Measurements from ENCODE around the gene OTOP2. TPM values are rescaled to one million over a fixed set of nuclear protein-coding genes. Genes with fewer than 3 reads are reported as not detected.

The OTOP2 gene
- total and polyA plus RNA-seq, 8 donors: 0.15 to 3.2 TPM; not detected in 6

GRCh38 chr17:74972107-74972972 lies 48.3 kb downstream of the OTOP2 start, which contains the start of gene HID1:
TSS of gene HID1 (minus strand) at chr17:74972759. CDS start at chr17:74972656, 103 bp downstream.
- no peak for TF ChIP-seq POLR2A (IDR thresholded peaks at IDR 0.05)
- peak in 2 of 3 donors; percentile 71 to 72 for TF ChIP-seq POLR2AphosphoS5 (IDR thresholded peaks at IDR 0.05)
- H3K4me1 ChIP-seq: peaks cover 27 to 77% (median 63%) of the 10 kb centered on the region in 4 donors
- H3K36me3 ChIP-seq: no peaks in the 10 kb centered on the region
- H3K9me3 ChIP-seq: no peaks in the 10 kb centered on the region
- H3K27me3 ChIP-seq: peaks cover 0 to 50% (median 12%) of the 10 kb centered on the region in 3 donors
- 1 to 4% (median 1%) methylated on average over 40 to 95 of the region's 95 CpGs for WGBS, 5 donors
- peak within 1 kb of the TSS; percentile 87 to 99 (median 91) for H3K27ac ChIP-seq
- H3K4me3 ChIP-seq: peak within 1 kb of the TSS; percentile 58 to 85 (median 70)
- DNase-seq: peak; percentile 91
- intact Hi-C loops (cut with DNase I; ENCODE audit: low total_unique reads): no loop called here

GRCh38 chr17:74972973-74973328 lies 48.9 kb downstream of the OTOP2 start:
- peak overlapping the region; percentile 58 to 85 (median 70) for H3K4me3 ChIP-seq

GRCh38 chr17:74975943-74976342 lies 51.9 kb downstream of the OTOP2 start:
- Histone ChIP-seq H3K4me3 (no peak overlapping the region), H3K4me1 (peaks cover 7 to 48% (median 33%) of the 10 kb centered on the region in 4 donors), H3K36me3 (no peaks in the 10 kb centered on the region), H3K27me3 (peaks cover 0 to 44% (median 12%) of the 10 kb centered on the region in 3 donors), H3K9me3 (no peaks in the 10 kb centered on the region), H3K27ac (peak overlapping the region in 1 of 5 donors; percentile 86)
- no peak for DNase-seq
- WGBS, 5 donors: 53 to 66% (median 59%) methylated on average over 4 of the region's 4 CpGs
- intact Hi-C loops (cut with DNase I; ENCODE audit: low total_unique reads): no loop called here
- TF ChIP-seq POLR2A (IDR thresholded peaks at IDR 0.05): no peak
- TF ChIP-seq CTCF (IDR thresholded peaks at IDR 0.05): no peak
- TF ChIP-seq POLR2AphosphoS5 (IDR thresholded peaks at IDR 0.05): no peak
- no peak for TF ChIP-seq EP300 (IDR thresholded peaks at IDR 0.05)

More at GRCh38 chr17:74972973-74973328, 48.9 kb downstream of the OTOP2 start:
- Histone ChIP-seq H3K36me3 (no peaks in the 10 kb centered on the region), H3K27ac (peak overlapping the region; percentile 84 to 95 (median 90)), H3K9me3 (no peaks in the 10 kb centered on the region), H3K27me3 (peaks cover 0 to 50% (median 12%) of the 10 kb centered on the region in 3 donors), H3K4me1 (peaks cover 26 to 77% (median 61%) of the 10 kb centered on the region in 4 donors)
- intact Hi-C loops (cut with DNase I; ENCODE audit: low total_unique reads): no loop called here
- WGBS, 5 donors: 18 to 29% (median 23%) methylated on average over 17 of the region's 17 CpGs
- no peak for DNase-seq
- TF ChIP-seq POLR2A (IDR thresholded peaks at IDR 0.05): no peak
- no peak for TF ChIP-seq CTCF (IDR thresholded peaks at IDR 0.05)
- TF ChIP-seq POLR2AphosphoS5 (IDR thresholded peaks at IDR 0.05): no peak
- TF ChIP-seq EP300 (IDR thresholded peaks at IDR 0.05): no peak

GRCh38 chr17:74977802-74978201 lies 53.7 kb downstream of the OTOP2 start:
- Histone ChIP-seq H3K27me3 (peaks cover 0 to 25% (median 3%) of the 10 kb centered on the region in 3 donors), H3K4me1 (peaks cover 18 to 47% (median 32%) of the 10 kb centered on the region in 4 donors), H3K27ac (no peak overlapping the region), H3K36me3 (no peaks in the 10 kb centered on the region), H3K4me3 (no peak overlapping the region), H3K9me3 (no peaks in the 10 kb centered on the region)
- intact Hi-C loops (cut with DNase I; ENCODE audit: low total_unique reads): no loop called here
- WGBS, 5 donors: 94 to 97% (median 94%) methylated on average over 3 of the region's 3 CpGs
- no peak for DNase-seq
- TF ChIP-seq EP300 (IDR thresholded peaks at IDR 0.05) (no peak), POLR2A (IDR thresholded peaks at IDR 0.05) (no peak), CTCF (IDR thresholded peaks at IDR 0.05) (no peak), POLR2AphosphoS5 (IDR thresholded peaks at IDR 0.05) (no peak)
